Gastrocnemius medialis (tissue), 4 donors: Measurements from ENCODE around the gene PRICKLE1.

Source experiments
- CTCF ChIP-seq, 5 experiments: fragments of 450-650 bp in 3 of 5; fragments of 200-600 bp in 2 of 5; sonication (generic) in 2 of 5; IDR thresholded peaks in 4 of 5; conservative IDR thresholded peaks in 1 of 5; 1 replicate in 4 of 5; 2 replicates in 1 of 5; pipeline ENCODE4 v1.5.1; 2016 to 2019; ENCODE audit warnings: antibody characterized with exemption in 5 of 5, mild to moderate bottlenecking in 3 of 5, moderate library complexity in 3 of 5
- POLR2A ChIP-seq, 2 donors: fragments of 450-650 bp; IDR thresholded peaks; one replicate each; pipeline ENCODE4 v1.6.1; 2017; ENCODE audit warnings: antibody characterized with exemption in 2 of 2, mild to moderate bottlenecking in 2 of 2, moderate library complexity in 2 of 2

GRCh38 chr12:42571327-42572009, 18.1 kb downstream of the PRICKLE1 start:
- TF ChIP-seq POLR2A (IDR thresholded peaks at IDR 0.05) (no peak), CTCF (IDR thresholded peaks at IDR 0.05 in 4 of 5, conservative IDR thresholded peaks at IDR 0.05 in 1 of 5) (no peak)
